Measurements from ENCODE around the gene PPDPF.

- TF ChIP-seq CTCF (conservative IDR thresholded peaks at IDR 0.05; ENCODE audit: low read depth, low read length) (no peak), EZH2 (IDR thresholded peaks at IDR 0.05; ENCODE audit: low read length, unreplicated experiment) (no peak), EZH2phosphoT487 (IDR thresholded peaks at IDR 0.05; ENCODE audit: borderline replicate concordance, low read length) (no peak)
Observed at GRCh38 chr20:63491078-63491477, 29.5 kb upstream of the PPDPF start.
